GM18517 (cell line): ENCODE measurements around the gene MED16.

Experiments
- ATAC-seq: cut with Tn5 transposase; IDR thresholded peaks from one replicate; pipeline ENCODE4 v1.9.1; 2021; ENCODE audit warnings: mild to moderate bottlenecking, moderate library complexity; ENCODE audit not compliant: unreplicated experiment

Gene MED16

GRCh38 chr19:912181-913079 is 19.4 kb upstream of the MED16 start:
- ATAC-seq: no peak

- no peak for ATAC-seq
Measured at GRCh38 chr19:911197-912033, 18.4 kb upstream of the MED16 start.

- no peak for ATAC-seq
Measured at GRCh38 chr19:907183-907853, 14.3 kb upstream of the MED16 start.

GRCh38 chr19:906480-906879 is 13.5 kb upstream of the MED16 start:
- no peak for ATAC-seq

- no peak for ATAC-seq
Measured at GRCh38 chr19:904545-904944, 11.6 kb upstream of the MED16 start.

GRCh38 chr19:903266-903797 is 10.3 kb upstream of the MED16 start:
- no peak for ATAC-seq

GRCh38 chr19:902446-903226 is 9.6 kb upstream of the MED16 start:
- no peak for ATAC-seq

- no peak for ATAC-seq
Measured at GRCh38 chr19:902093-902370, 9.0 kb upstream of the MED16 start.

- ATAC-seq: no peak
Measured at GRCh38 chr19:901216-902092, 8.5 kb upstream of the MED16 start.

- no peak for ATAC-seq
Measured at GRCh38 chr19:900302-901111, 7.5 kb upstream of the MED16 start.

GRCh38 chr19:900043-900301 is 7.0 kb upstream of the MED16 start:
- ATAC-seq: no peak

- ATAC-seq: no peak
Measured at GRCh38 chr19:899336-900042, 6.5 kb upstream of the MED16 start.

GRCh38 chr19:898663-899062 is 5.7 kb upstream of the MED16 start:
- ATAC-seq: no peak

- ATAC-seq: no peak
Measured at GRCh38 chr19:897442-898039, 4.6 kb upstream of the MED16 start.

- no peak for ATAC-seq
Measured at GRCh38 chr19:896999-897398, 4.0 kb upstream of the MED16 start.

- ATAC-seq: no peak
Measured at GRCh38 chr19:896434-896833, 3.4 kb upstream of the MED16 start.

- no peak for ATAC-seq
Measured at GRCh38 chr19:892243-892893, 619 bp downstream of the MED16 start.
